GM18507 (cell line): ENCODE results near the gene MYO1F.

ENCODE experiments used
- DNase-seq: peaks from one replicate; pipeline ENCODE4 v3.0.0; 2011; ENCODE audit warnings: low read depth; ENCODE audit not compliant: insufficient read length; ENCODE audit errors: extremely low spot score
- FAIRE-seq: peaks from 2 replicates; lab custom pipeline; 2011; peaks lifted over from hg19 to GRCh38; lab: Jason Lieb, UNC

The MYO1F gene

GRCh38 chr19:8481201-8481600 is 96.0 kb downstream of the MYO1F start:
- FAIRE-seq (no peak), DNase-seq (no peak)

- no peak for FAIRE-seq
- no peak for DNase-seq
These were observed 98.6 kb downstream of the MYO1F start for GRCh38 chr19:8478598-8478997.

GRCh38 chr19:8477889-8478288 is 99.4 kb downstream of the MYO1F start:
- FAIRE-seq = no peak

GRCh38 chr19:8476524-8476923 is 100.7 kb downstream of the MYO1F start:
- no peak for DNase-seq
- no peak for FAIRE-seq

More at GRCh38 chr19:8477889-8478288, 99.4 kb downstream of the MYO1F start:
- DNase-seq = no peak

GRCh38 chr19:8475005-8475404 is 102.2 kb downstream of the MYO1F start:
- DNase-seq (no peak), FAIRE-seq (no peak)

- DNase-seq (peak; percentile 43), FAIRE-seq (peak; percentile 89)
These were observed 103.4 kb downstream of the MYO1F start for GRCh38 chr19:8473648-8474476.
